IMR-90 (cell line): ENCODE measurements around the gene CHST5. TPM values are rescaled to one million over a fixed set of nuclear protein-coding genes. Genes with fewer than 3 reads are reported as not detected.

Experiments
- ATAC-seq: fragments of 200-7000 bp; cut with Tn5 transposase; 2 replicates; pipeline ENCODE4 v1.9.1; 2020; ENCODE audit warnings: low read depth, mild to moderate bottlenecking, moderate library complexity
- Bru-seq: library from RNA; stranded (reverse); fragments of 400-500 nt; gene quantifications from one replicate; lab custom pipeline; 2021; lab: Mats Ljungman, UMichigan
- BruChase-seq, 2 experiments: library from RNA; stranded (reverse); fragments of 400-500 nt; gene quantifications; one replicate each; lab custom pipeline; 2021; lab: Mats Ljungman, UMichigan
- BruUV-seq: library from RNA; stranded (reverse); fragments of 400-500 nt; replicated peaks from 2 replicates; lab custom pipeline; 2021; lab: Mats Ljungman, UMichigan
- CTCF ChIA-PET: fragments of 300-600 bp; formaldehyde crosslinking; extraction: SDS; loops from one replicate; lab custom pipeline; 2021; ENCODE audit warnings: antibody characterized with exemption; lab: Yijun Ruan, JAX
- POLR2A ChIA-PET: fragments of 300-600 bp; sonication (Branson Sonifier 250); formaldehyde crosslinking; loops from one replicate; lab custom pipeline; 2022; ENCODE audit warnings: antibody characterized with exemption; ENCODE audit not compliant: unreplicated experiment; lab: Charles Lee
- DNase-seq: peaks from one replicate; pipeline ENCODE4 v3.0.0; 2013
- H2AFZ ChIP-seq: replicated peaks from 2 replicates; pipeline ENCODE3; 2013; ENCODE audit warnings: low read length, mild to moderate bottlenecking; ENCODE audit not compliant: poor library complexity
- H2AK5ac ChIP-seq: 2 replicates; pipeline ENCODE4 v1.6.1; 2013; ENCODE audit warnings: low read depth, low read length, inconsistent platforms
- H2AK9ac ChIP-seq: replicated peaks from 2 replicates; pipeline ENCODE3; 2013; ENCODE audit warnings: mild to moderate bottlenecking, low read depth, low read length, moderate library complexity; ENCODE audit not compliant: poor library complexity
- H2BK120ac ChIP-seq: 2 replicates; pipeline ENCODE4 v1.6.1; 2013; ENCODE audit warnings: low read depth, low read length, inconsistent platforms
- H2BK15ac ChIP-seq: 3 replicates; pipeline ENCODE4 v1.6.1; 2013; ENCODE audit warnings: low read depth, low read length, inconsistent platforms
- H2BK20ac ChIP-seq: 2 replicates; pipeline ENCODE4 v1.6.1; 2013; ENCODE audit warnings: low read depth, mild to moderate bottlenecking, inconsistent platforms, low read length, moderate library complexity
- H2BK5ac ChIP-seq: 2 replicates; pipeline ENCODE4 v1.6.1; 2013; ENCODE audit warnings: mild to moderate bottlenecking, low read depth, low read length, inconsistent platforms; ENCODE audit not compliant: poor library complexity, severe bottlenecking
- H3K14ac ChIP-seq: replicated peaks from 2 replicates; pipeline ENCODE4 v1.6.1; 2013; ENCODE audit warnings: low read depth, low read length, inconsistent platforms
- H3K18ac ChIP-seq: 2 replicates; pipeline ENCODE4 v1.6.1; 2013; ENCODE audit warnings: low read depth, low read length, control low read depth
- H3K23ac ChIP-seq: 2 replicates; pipeline ENCODE4 v1.6.1; 2013; ENCODE audit warnings: low read depth, low read length, inconsistent platforms
- H3K27ac ChIP-seq: 2 replicates; pipeline ENCODE4 v1.5.1; 2013; ENCODE audit warnings: mild to moderate bottlenecking, control low read depth, low read length; ENCODE audit not compliant: insufficient read depth
- H3K27me3 ChIP-seq: 2 replicates; pipeline ENCODE4 v1.6.1; 2013; ENCODE audit warnings: low read length; ENCODE audit not compliant: control insufficient read depth, insufficient read depth
- H3K36me3 ChIP-seq: 2 replicates; pipeline ENCODE4 v1.6.1; 2013; ENCODE audit warnings: low read length, mixed read lengths; ENCODE audit not compliant: control insufficient read depth, insufficient read depth
- H3K4ac ChIP-seq: 2 replicates; pipeline ENCODE4 v1.6.1; 2013; ENCODE audit warnings: low read depth, low read length, inconsistent platforms
- H3K4me1 ChIP-seq: 2 replicates; pipeline ENCODE4 v1.6.1; 2013; ENCODE audit warnings: low read length, mixed read lengths; ENCODE audit not compliant: control insufficient read depth, insufficient read depth
- H3K4me2 ChIP-seq: 2 replicates; pipeline ENCODE4 v1.6.1; 2013; ENCODE audit warnings: low read depth, mild to moderate bottlenecking, control low read depth, low read length, moderate library complexity
- H3K4me3 ChIP-seq: 2 replicates; pipeline ENCODE4 v1.5.1; 2013; ENCODE audit warnings: low read depth, mild to moderate bottlenecking, control low read depth, low read length, moderate library complexity; ENCODE audit not compliant: insufficient read depth
- H3K56ac ChIP-seq: 2 replicates; pipeline ENCODE4 v1.6.1; 2013; ENCODE audit warnings: low read length, inconsistent platforms; ENCODE audit not compliant: insufficient read depth; ENCODE audit errors: extremely low read depth
- H3K79me1 ChIP-seq, 2 experiments: 2 replicates each; pipeline ENCODE4 v1.6.1; 2013; ENCODE audit warnings: low read length in 2 of 2, inconsistent platforms in 1 of 2, low read depth in 1 of 2
- H3K9ac ChIP-seq: 2 replicates; pipeline ENCODE4 v1.6.1; 2013; ENCODE audit warnings: low read depth, low read length, control low read depth
- H3K9me1 ChIP-seq: 2 replicates; pipeline ENCODE4 v1.6.1; 2013; ENCODE audit warnings: low read length, inconsistent platforms; ENCODE audit not compliant: insufficient read depth
- H3K9me3 ChIP-seq: 2 replicates; pipeline ENCODE4 v1.6.1; 2013; ENCODE audit warnings: low read length; ENCODE audit not compliant: control insufficient read depth, insufficient read depth
- H4K20me1 ChIP-seq: 2 replicates; pipeline ENCODE4 v1.6.1; 2013; ENCODE audit warnings: low read length, inconsistent platforms; ENCODE audit not compliant: insufficient read depth
- H4K5ac ChIP-seq: 2 replicates; pipeline ENCODE4 v1.6.1; 2013; ENCODE audit warnings: mild to moderate bottlenecking, low read depth, low read length, control low read depth
- H4K8ac ChIP-seq, 2 experiments: 2 replicates each; pipeline ENCODE4 v1.6.1; 2013; ENCODE audit warnings: low read depth in 2 of 2, low read length in 2 of 2, control low read depth in 1 of 2, inconsistent platforms in 1 of 2
- H4K91ac ChIP-seq: 2 replicates; pipeline ENCODE4 v1.6.1; 2013; ENCODE audit warnings: low read depth, low read length, inconsistent platforms; ENCODE audit not compliant: insufficient read depth
- BHLHE40 ChIP-seq: fragments of 150-350 bp; IDR thresholded peaks from 2 replicates; pipeline ENCODE4 v1.6.1; 2016; ENCODE audit warnings: mild to moderate bottlenecking, low read depth, low read length
- CEBPB ChIP-seq: IDR thresholded peaks from 2 replicates; pipeline ENCODE4 v1.6.1; 2012; ENCODE audit warnings: low read depth, low read length, improper control_type of control experiment
- CHD1 ChIP-seq: IDR thresholded peaks from 2 replicates; pipeline ENCODE4 v1.6.1; 2012; ENCODE audit warnings: low read depth, low read length, improper control_type of control experiment
- CTCF ChIP-seq: conservative IDR thresholded peaks from 2 replicates; pipeline ENCODE4 v1.5.1; 2012; ENCODE audit warnings: mild to moderate bottlenecking, low read depth, low read length, improper control_type of control experiment
- ELK1 ChIP-seq: fragments of 150-350 bp; IDR thresholded peaks from 2 replicates; pipeline ENCODE4 v1.6.1; 2016; ENCODE audit warnings: low read depth, mild to moderate bottlenecking, low read length, moderate library complexity, borderline replicate concordance
- FOS ChIP-seq: fragments of 150-350 bp; IDR thresholded peaks from 2 replicates; pipeline ENCODE4 v1.6.1; 2016; ENCODE audit warnings: low read depth, low read length
- MAFK ChIP-seq: IDR thresholded peaks from 2 replicates; pipeline ENCODE4 v1.6.1; 2012; ENCODE audit warnings: low read depth, low read length, improper control_type of control experiment
- MAZ ChIP-seq: IDR thresholded peaks from 2 replicates; pipeline ENCODE4 v1.6.1; 2012; ENCODE audit warnings: low read depth, mild to moderate bottlenecking, low read length, improper control_type of control experiment, moderate library complexity, borderline replicate concordance
- MXI1 ChIP-seq: IDR thresholded peaks from 2 replicates; pipeline ENCODE4 v1.6.1; 2012; ENCODE audit warnings: low read depth, mild to moderate bottlenecking, low read length, moderate library complexity, borderline replicate concordance
- POLR2A ChIP-seq: IDR thresholded peaks from 2 replicates; pipeline ENCODE4 v1.6.1; 2012; ENCODE audit warnings: mild to moderate bottlenecking, low read depth, low read length
- RAD21 ChIP-seq: IDR thresholded peaks from 2 replicates; pipeline ENCODE4 v1.6.1; 2012; ENCODE audit warnings: low read length, improper control_type of control experiment
- RCOR1 ChIP-seq: IDR thresholded peaks from 2 replicates; pipeline ENCODE4 v1.6.1; 2012; ENCODE audit warnings: mild to moderate bottlenecking, low read length, improper control_type of control experiment; ENCODE audit not compliant: insufficient replicate concordance
- RFX5 ChIP-seq: IDR thresholded peaks from 2 replicates; pipeline ENCODE4 v1.8.0; 2012; ENCODE audit warnings: low read depth, mild to moderate bottlenecking, low read length, moderate library complexity
- SMC3 ChIP-seq: fragments of 150-350 bp; IDR thresholded peaks from 2 replicates; pipeline ENCODE4 v1.6.1; 2016; ENCODE audit warnings: low read depth, mild to moderate bottlenecking, antibody characterized with exemption, low read length, moderate library complexity
- USF2 ChIP-seq: fragments of 150-350 bp; IDR thresholded peaks from 2 replicates; pipeline ENCODE4 v1.6.1; 2017; ENCODE audit warnings: mild to moderate bottlenecking, antibody characterized with exemption, low read length, low read depth
- WGBS, 2 experiments: methylation state at CpG; one replicate each; pipeline versions ENCODE4 v1.1.5 to v1.1.7; 2013; ENCODE audit warnings: missing lambda C conversion rate in 2 of 2; ENCODE audit not compliant: insufficient read length in 1 of 2; ENCODE audit errors: extremely low coverage in 2 of 2; 5-methylcytosine and 5-hydroxymethylcytosine counted together
- dilution Hi-C: fragments of 300-500 bp; cut with HindIII; formaldehyde crosslinking; loops from one replicate; pipeline ENCODE4 v1.14.3; 2018; ENCODE audit warnings: low sequenced_read_pairs; ENCODE audit not compliant: unreplicated experiment
- in situ Hi-C: fragments of 300-500 bp; cut with MboI; formaldehyde crosslinking; loops from 3 replicates; pipeline ENCODE4 v1.14.3; 2019; ENCODE audit warnings: low sequenced_read_pairs, inconsistent platforms, mixed read lengths
- intact Hi-C: fragments of 100-400 bp; cut with micrococcal nuclease; formaldehyde crosslinking; loops from 2 replicates; pipeline ENCODE4 v1.10.0; 2022
- long read RNA-seq: library from polyadenylated mRNA; unstranded; transcript quantifications from one replicate; pipeline ENCODE4 v2.0.0, GENCODE V29; 2021; ENCODE audit not compliant: unreplicated experiment
- polyA plus RNA-seq, 3 experiments: library from polyadenylated mRNA; depleted of rRNA; stranded (reverse); fragments of >200 nt; gene quantifications; 2 replicates each; pipeline ENCODE4 v1.2.3, GENCODE V29; 2012; ENCODE audit warnings: low replicate concordance in 1 of 3
- total RNA-seq: library from RNA; depleted of rRNA; stranded (reverse); fragments of >200 nt; gene quantifications from 2 replicates; pipeline ENCODE4 v1.2.3, GENCODE V29; 2012; rRNA removed

Gene CHST5
- total RNA-seq = not detected in 2 replicates
- polyA plus RNA-seq (2012; rRNA removed) = not detected in 2 replicates
- not detected in 2 replicates for polyA plus RNA-seq (2012; cell fraction: cytosol; rRNA removed)
- 0.15 and 0.33 TPM in 2 replicates for polyA plus RNA-seq (2012; cell fraction: nucleus; rRNA removed; ENCODE audit: low replicate concordance)
- Bru-seq, nascent RNA = percentile 21 among the genes with signal in this experiment
- BruChase-seq, experiment 1, labeled RNA remaining after a 6-hour chase = percentile 37 among the genes with signal in this experiment
- percentile 19 among the genes with signal in this experiment for BruChase-seq, experiment 2, labeled RNA remaining after a 2-hour chase
- long read RNA-seq = 0 reads

- no peaks in the 10 kb centered on the region for H3K79me1 ChIP-seq
- no peak for ATAC-seq
- H2BK20ac ChIP-seq = no peak within 1 kb of the TSS
- H3K36me3 ChIP-seq = no peaks in the 10 kb centered on the region
- no peak within 1 kb of the TSS for H3K18ac ChIP-seq
- no peak within 1 kb of the TSS for H4K91ac ChIP-seq
- in situ Hi-C loops = no loop called here
- no peaks in the 10 kb centered on the region for H3K4me1 ChIP-seq
- 80% methylated on average over 1 of the region's 7 CpGs; no CpG with 5 or more reads in 1 of the 2 experiments for WGBS, 2 experiments
- no peak within 1 kb of the TSS for H2AK9ac ChIP-seq
- no peak within 1 kb of the TSS for H4K5ac ChIP-seq
- H2BK15ac ChIP-seq = no peak within 1 kb of the TSS
- no peak within 1 kb of the TSS for H3K14ac ChIP-seq
- no peaks in the 10 kb centered on the region for H4K20me1 ChIP-seq
- no peak within 1 kb of the TSS for H4K8ac ChIP-seq
- no peak within 1 kb of the TSS for H3K4me3 ChIP-seq
- no peak within 1 kb of the TSS for H3K23ac ChIP-seq
- peaks cover 17% of the 10 kb centered on the region for H3K27me3 ChIP-seq
- intact Hi-C loops = no loop called here
- no peak within 1 kb of the TSS for H3K4me2 ChIP-seq
- no peak within 1 kb of the TSS for H2AK5ac ChIP-seq
- no peak within 1 kb of the TSS for H2AFZ ChIP-seq
- no peak within 1 kb of the TSS for H3K56ac ChIP-seq
- H3K4ac ChIP-seq = no peak within 1 kb of the TSS
- no peak within 1 kb of the TSS for H2BK120ac ChIP-seq
- DNase-seq = no peak
- no peaks in the 10 kb centered on the region for H3K9me3 ChIP-seq
- CTCF ChIA-PET = no interaction called here
- no TSS peak for BruUV-seq
- dilution Hi-C loops = no loop called here
- POLR2A ChIA-PET = no interaction called here
- H3K9me1 ChIP-seq = no peaks in the 10 kb centered on the region
- no peak within 1 kb of the TSS for H3K27ac ChIP-seq
- no peak within 1 kb of the TSS for H3K9ac ChIP-seq
- no peak within 1 kb of the TSS for H2BK5ac ChIP-seq
- TF ChIP-seq CHD1 = no peak
- TF ChIP-seq MAZ = no peak
- TF ChIP-seq RFX5 = no peak
- no peak for TF ChIP-seq FOS
- TF ChIP-seq MAFK = no peak
- TF ChIP-seq CTCF = no peak
- no peak for TF ChIP-seq RAD21
- TF ChIP-seq ELK1 = no peak
- TF ChIP-seq BHLHE40 = no peak
- no peak for TF ChIP-seq USF2
- no peak for TF ChIP-seq CEBPB
- no peak for TF ChIP-seq RCOR1
- no peak for TF ChIP-seq SMC3
- TF ChIP-seq POLR2A = no peak
- no peak for TF ChIP-seq MXI1
These were observed at the start of gene CHST5 for GRCh38 chr16:75535901-75536300. Gene CHST5, minus strand, starts transcription at chr16:75536108. Its CDS starts 5,724 bp downstream, at chr16:75530384.
